ENCODE measurements around the gene ELAVL4.

- no peak for TF ChIP-seq CTCF (IDR thresholded peaks at IDR 0.05)
- no peak for TF ChIP-seq POLR2A (IDR thresholded peaks at IDR 0.05)
Observed at GRCh38 chr1:50140182-50140447, 31.4 kb downstream of the ELAVL4 start.

Data from uterus (tissue), 2 donors.